ENCODE measurements around the gene CNN2.

The CNN2 gene

GRCh38 chr19:1047696-1048147, 21.3 kb downstream of the CNN2 start:
- DNase-seq (ENCODE audit: low read depth in 1 of 2, low spot score in 1 of 2), result no peak

DNA sequence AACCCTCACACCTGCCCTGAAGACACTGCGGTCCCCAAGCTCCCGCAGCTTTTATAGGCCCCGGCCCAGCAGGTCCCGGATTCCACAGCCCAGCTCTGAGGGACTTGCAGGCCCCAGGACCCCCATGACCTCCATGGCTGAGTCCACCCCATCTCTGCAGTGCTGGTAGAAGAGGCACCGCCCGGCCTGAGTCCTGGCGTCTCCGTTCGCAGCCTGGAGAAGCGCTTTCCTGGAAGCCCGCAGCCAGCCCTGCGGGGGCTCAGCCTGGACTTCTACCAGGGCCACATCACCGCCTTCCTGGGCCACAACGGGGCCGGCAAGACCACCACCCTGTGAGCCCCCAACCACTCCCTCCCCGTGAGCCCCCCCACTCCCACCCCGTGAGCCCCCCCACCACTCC, 22.7 kb downstream of the CNN2 start:
- DNase-seq (ENCODE audit: low read depth in 1 of 2, low spot score in 1 of 2), result no peak

DNA sequence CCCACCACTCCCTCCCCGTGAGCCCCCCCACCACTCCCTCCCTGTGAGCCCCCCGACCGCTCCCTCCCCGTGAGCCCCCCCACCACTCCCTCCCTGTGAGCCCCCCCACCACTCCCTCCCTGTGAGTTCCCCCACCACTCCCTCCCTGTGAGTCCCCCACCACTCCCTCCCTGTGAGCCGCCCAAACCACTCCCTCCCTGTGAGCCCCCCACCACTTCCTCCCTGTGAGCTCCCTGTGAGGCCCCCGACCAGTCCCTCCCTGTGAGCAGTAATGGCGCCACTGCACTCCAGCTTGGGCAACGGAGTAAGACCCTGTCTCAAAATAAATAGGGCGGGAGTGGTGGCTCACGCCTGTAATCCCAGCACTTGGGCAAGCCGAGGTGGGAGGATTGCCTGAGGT, 23.4 kb downstream of the CNN2 start:
- DNase-seq (ENCODE audit: low read depth in 1 of 2, low spot score in 1 of 2), result no peak

DNA sequence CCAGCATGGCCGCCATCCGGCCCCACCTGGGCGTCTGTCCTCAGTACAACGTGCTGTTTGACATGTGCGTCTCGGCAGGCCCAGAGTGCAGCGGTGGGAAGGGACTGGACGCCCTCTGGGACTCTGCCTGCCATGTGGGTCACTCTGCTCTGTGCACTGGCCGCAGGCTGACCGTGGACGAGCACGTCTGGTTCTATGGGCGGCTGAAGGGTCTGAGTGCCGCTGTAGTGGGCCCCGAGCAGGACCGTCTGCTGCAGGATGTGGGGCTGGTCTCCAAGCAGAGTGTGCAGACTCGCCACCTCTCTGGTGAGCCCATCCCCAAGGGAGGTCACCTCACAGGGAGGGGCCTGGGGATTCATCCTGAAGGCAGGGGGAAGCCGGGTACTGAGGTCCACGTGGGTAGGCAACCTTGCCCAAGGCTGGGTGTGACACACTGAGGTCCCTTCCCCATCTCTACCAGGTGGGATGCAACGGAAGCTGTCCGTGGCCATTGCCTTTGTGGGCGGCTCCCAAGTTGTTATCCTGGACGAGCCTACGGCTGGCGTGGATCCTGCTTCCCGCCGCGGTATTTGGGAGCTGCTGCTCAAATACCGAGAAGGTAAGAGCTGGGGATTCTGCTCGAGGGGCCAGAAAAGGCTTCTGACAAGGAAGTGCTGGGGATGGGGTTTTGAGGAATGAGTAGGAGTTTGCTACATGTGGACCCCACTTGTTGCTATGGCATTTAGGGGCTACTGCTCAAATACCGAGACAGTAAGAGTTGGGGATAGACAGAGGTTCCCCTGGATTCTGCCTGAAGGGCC, 24.8 kb downstream of the CNN2 start:
- DNase-seq (ENCODE audit: low read depth in 1 of 2, low spot score in 1 of 2), result no peak

- no peak for DNase-seq (ENCODE audit: low read depth in 1 of 2, low spot score in 1 of 2)
Measured at GRCh38 chr19:1051791-1052190, 25.4 kb downstream of the CNN2 start.

DNA sequence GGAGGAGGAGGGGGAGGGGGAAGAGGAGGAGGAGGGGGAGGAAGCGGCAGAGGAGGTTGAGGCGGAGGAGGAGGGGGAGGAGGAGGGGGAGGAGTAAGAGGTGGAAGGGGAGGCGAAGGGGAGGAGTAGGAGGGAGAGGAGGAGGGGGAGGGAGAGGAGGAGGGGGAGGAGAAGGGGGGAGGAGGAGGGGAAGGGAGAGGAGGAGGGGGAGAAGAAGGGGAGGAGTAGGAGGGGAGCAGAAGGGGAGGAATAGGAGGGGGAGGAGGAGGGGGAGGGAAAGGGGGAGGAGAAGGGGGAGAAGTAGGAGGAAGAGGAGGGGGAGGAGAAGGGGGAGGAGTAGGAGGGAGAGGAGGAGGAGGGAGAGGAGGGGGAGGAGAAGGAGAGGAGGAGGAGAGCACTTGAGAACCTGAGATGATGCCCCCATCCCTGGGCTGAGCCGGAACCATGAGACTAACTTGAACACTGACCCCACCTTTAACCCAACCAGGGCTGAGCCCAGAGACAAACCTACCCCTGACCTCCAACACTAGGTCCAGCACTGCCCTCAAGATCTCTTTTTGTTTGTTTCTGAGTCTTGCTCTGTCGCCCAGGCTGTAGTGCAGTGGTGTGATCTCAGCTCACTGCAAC, 26.1 kb downstream of the CNN2 start:
- no peak for DNase-seq (ENCODE audit: low read depth in 1 of 2, low spot score in 1 of 2)

DNA sequence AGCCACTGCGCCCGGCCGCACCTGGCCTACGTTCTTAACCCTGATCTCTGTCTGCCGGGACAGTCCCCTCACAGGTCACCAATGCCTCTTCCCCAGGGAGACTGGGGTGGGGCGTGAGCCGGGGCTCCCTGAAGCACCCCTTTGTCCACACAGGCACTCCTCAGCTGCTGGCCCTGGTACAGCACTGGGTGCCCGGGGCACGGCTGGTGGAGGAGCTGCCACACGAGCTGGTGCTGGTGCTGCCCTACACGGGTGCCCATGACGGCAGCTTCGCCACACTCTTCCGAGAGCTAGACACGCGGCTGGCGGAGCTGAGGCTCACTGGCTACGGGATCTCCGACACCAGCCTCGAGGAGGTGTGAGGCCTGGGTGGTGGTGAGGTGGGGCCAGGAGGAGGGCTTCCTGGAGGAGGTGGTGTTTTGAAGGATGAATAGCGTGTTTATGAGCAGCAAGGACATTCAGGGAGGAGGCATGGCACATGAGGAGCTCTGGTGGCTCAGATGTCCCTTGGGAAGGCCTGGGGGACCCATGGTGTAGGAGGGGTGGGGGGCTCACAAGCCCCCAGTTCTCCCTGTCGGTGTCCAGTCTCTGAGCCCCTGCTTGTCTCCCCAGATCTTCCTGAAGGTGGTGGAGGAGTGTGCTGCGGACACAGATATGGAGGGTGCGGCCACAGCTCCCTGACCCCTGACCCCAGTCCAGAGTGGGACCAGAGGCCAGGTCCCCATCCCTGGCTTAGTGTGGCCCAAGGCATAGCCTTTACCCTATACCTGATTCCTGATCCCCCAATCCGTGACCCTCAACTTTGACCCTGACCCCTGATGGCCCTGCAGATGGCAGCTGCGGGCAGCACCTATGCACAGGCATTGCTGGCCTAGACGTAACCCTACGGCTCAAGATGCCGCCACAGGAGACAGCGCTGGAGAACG, 27.0 kb downstream of the CNN2 start:
- DNase-seq (ENCODE audit: low read depth in 1 of 2, low spot score in 1 of 2), result no peak

GRCh38 chr19:1054102-1055027, 28.0 kb downstream of the CNN2 start:
- no peak for DNase-seq (ENCODE audit: low read depth in 1 of 2, low spot score in 1 of 2)

GRCh38 chr19:1055028-1055425, 28.6 kb downstream of the CNN2 start:
- DNase-seq (ENCODE audit: low read depth in 1 of 2, low spot score in 1 of 2), result no peak

GRCh38 chr19:1055886-1056620, 29.6 kb downstream of the CNN2 start:
- DNase-seq (ENCODE audit: low read depth in 1 of 2, low spot score in 1 of 2), result no peak

DNA sequence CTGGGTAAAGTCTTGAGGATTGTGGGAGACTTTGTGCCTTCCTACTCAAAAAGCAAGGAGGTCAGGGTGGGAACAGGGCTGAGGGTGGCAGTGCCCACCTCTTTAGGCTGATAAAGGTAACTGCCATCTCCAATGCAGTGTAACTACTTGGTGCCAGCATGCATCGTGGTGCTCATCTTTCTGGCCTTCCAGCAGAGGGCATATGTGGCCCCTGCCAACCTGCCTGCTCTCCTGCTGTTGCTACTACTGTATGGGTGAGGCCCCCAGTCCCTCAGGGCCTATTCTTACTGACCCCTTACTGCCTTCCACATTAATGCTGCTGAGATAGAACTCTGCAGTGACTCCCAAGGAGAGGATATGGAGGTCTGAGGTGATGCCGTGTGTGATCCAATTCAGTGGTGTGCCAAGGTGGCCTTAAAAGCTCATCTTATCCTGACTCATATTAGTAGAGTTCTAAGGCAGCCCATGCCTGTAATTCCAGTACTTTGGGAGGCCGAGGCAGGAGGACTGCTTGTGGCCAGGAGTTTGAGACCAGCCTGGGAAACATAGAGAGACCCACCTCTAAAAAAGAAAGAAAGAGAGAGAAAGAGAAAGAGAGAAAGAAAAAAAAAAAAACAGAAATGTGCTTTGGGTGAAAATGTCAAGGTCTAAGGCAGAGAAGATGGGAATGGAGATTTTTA, 30.9 kb downstream of the CNN2 start:
- no peak for DNase-seq (ENCODE audit: low read depth in 1 of 2, low spot score in 1 of 2)

DNA sequence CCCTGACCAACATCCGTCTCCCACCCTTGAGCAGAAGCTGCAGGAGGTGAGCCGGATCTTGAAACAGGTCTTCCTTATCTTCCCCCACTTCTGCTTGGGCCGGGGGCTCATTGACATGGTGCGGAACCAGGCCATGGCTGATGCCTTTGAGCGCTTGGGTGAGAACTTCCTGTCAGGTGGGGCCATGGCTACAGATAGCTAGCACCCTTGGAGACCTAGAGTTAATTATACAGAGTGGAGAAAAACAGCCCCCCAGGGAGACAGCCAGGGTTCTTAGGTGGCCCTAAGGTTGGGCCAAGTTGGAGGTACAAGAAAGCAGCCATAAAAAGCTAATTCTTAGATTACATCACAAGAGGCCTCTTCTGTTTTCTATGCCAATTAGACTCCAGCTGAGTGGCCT, 31.7 kb downstream of the CNN2 start:
- DNase-seq (ENCODE audit: low read depth in 1 of 2, low spot score in 1 of 2), result no peak

DNA sequence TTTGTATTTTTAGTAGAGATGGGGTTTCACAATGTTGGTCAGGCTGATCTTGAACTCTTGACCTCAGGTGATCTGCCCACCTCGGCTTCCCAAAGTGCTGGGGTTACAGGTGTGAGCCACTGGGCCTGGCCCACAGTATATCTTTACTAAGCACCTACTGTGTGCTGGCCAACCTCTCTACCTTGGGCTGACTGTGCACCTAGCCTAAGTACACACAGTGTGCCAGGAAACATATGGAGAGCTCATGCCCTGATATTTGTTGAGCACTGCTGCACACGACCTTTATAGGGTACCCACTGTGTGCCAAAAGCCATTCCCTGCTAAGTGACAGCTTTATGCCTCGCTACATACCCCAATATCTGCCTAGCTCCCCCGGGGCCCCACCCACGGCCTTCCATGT, 34.3 kb downstream of the CNN2 start:
- DNase-seq (ENCODE audit: low read depth in 1 of 2, low spot score in 1 of 2), result no peak

DNA sequence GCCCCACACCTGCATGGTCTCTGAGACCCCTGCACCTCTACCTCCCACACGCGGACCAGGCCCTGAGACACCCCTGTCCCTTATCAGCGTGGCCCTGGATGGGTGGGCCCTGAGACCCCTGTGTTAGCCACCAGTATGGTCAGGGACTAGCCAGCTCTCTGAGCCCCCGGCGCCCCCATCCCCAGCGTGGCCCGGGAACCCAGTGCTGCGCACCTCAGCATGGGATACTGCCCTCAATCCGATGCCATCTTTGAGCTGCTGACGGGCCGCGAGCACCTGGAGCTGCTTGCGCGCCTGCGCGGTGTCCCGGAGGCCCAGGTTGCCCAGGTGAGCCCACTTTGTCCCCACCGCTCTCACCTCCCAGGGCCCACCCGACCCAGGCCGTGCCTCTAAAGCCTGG, 35.6 kb downstream of the CNN2 start:
- DNase-seq (ENCODE audit: low read depth in 1 of 2, low spot score in 1 of 2), result no peak

DNA sequence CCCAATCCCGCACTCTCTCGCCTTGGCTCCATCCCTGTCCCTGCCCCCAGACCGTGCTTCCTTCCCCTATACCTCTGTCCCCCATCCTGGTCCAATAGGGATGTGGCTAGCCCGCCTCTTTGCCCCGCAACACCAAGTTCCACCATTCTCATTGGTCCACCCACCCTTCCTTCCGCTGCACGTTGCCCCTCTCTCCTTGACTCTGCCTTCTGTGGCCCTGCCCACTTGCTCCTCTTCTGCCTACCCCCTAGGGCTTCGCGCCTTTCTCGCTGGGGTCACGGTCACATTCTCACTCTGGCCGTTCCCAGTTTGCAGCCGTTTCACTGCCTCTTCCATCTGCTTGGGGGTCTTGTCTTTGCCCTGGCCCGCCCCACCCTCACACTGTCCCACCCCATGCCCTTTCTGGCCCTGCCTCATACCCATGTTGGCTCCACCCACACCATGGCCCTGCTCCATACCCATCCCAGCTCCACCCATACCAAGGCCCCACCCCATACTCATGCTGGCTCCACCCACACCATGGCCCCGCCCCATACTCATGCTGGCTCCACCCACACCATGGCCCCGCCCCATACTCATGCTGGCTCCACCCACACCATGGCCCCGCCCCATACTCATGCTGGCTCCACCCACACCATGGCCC, 36.1 kb downstream of the CNN2 start:
- no peak for DNase-seq (ENCODE audit: low read depth in 1 of 2, low spot score in 1 of 2)

GRCh38 chr19:1063030-1063908, 36.9 kb downstream of the CNN2 start:
- DNase-seq (ENCODE audit: low read depth in 1 of 2, low spot score in 1 of 2), result peak in 1 of 2 donors; percentile 44

GRCh38 chr19:1063909-1064660, 37.7 kb downstream of the CNN2 start:
- no peak for DNase-seq (ENCODE audit: low read depth in 1 of 2, low spot score in 1 of 2)
